HG03469 (cell line): ENCODE measurements around the gene PAQR6.
A peak's percentile ranks its signal among the peaks of the same experiment; 100 is the strongest.

Source experiments
- ATAC-seq: cut with Tn5 transposase; IDR thresholded peaks from one replicate; pipeline ENCODE4 v1.9.1; 2021; ENCODE audit warnings: mild to moderate bottlenecking, moderate library complexity, moderate number of reproducible peaks; ENCODE audit not compliant: unreplicated experiment

Gene PAQR6

GRCh38 chr1:156198831-156199349 is 49.0 kb downstream of the PAQR6 start:
- ATAC-seq = no peak

GRCh38 chr1:156196445-156196844 is 51.4 kb downstream of the PAQR6 start:
- ATAC-seq = no peak

- no peak for ATAC-seq
These were observed 52.0 kb downstream of the PAQR6 start for GRCh38 chr1:156195853-156196252.

- ATAC-seq = no peak
These were observed 53.6 kb downstream of the PAQR6 start for GRCh38 chr1:156194300-156194652.

GRCh38 chr1:156193488-156194299 is 54.2 kb downstream of the PAQR6 start, which contains the start of gene SLC25A44:
TSS of gene SLC25A44 (plus strand) at chr1:156194104. CDS start at chr1:156199848, 5,744 bp downstream.
- peak; percentile 88 for ATAC-seq
